Liver (tissue), 9 donors: Measurements from ENCODE around the gene TLNRD1. TPM values are rescaled to one million over a fixed set of nuclear protein-coding genes. Genes with fewer than 3 reads are reported as not detected.
"Not testable (repeated sequence)": the region's sequence is repeated elsewhere in the genome, so short reads cannot be mapped to it uniquely, and the experiment has no call there.

Source experiments
- DNase-seq: peaks from one replicate; pipeline ENCODE4 v3.0.0-alpha.2; 2017; ENCODE audit warnings: low spot score
- H3K27ac ChIP-seq, 2 donors: one replicate each; pipeline ENCODE4 v1.7.0; 2013; ENCODE audit warnings: inconsistent platforms in 2 of 2, low read length in 2 of 2, control low read depth in 1 of 2, low read depth in 1 of 2, mild to moderate bottlenecking in 1 of 2
- H3K27me3 ChIP-seq, 4 donors: one replicate each; pipeline versions ENCODE4 v1.6.1 to v1.7.0; 2013; ENCODE audit warnings: low read length in 3 of 4, inconsistent platforms in 1 of 4, mild to moderate bottlenecking in 1 of 4, moderate library complexity in 1 of 4; ENCODE audit not compliant: control insufficient read depth in 4 of 4, insufficient read depth in 4 of 4
- H3K36me3 ChIP-seq, 4 donors: one replicate each; pipeline versions ENCODE4 v1.6.1 to v1.7.0; 2013; ENCODE audit warnings: low read length in 3 of 4, mild to moderate bottlenecking in 3 of 4, low read depth in 1 of 4, moderate library complexity in 1 of 4; ENCODE audit not compliant: control insufficient read depth in 4 of 4, insufficient read depth in 3 of 4
- H3K4me1 ChIP-seq, 4 donors: one replicate each; pipeline versions ENCODE4 v1.6.1 to v1.7.0; 2013; ENCODE audit warnings: low read length in 3 of 4, mild to moderate bottlenecking in 3 of 4, moderate library complexity in 1 of 4; ENCODE audit not compliant: control insufficient read depth in 4 of 4, insufficient read depth in 4 of 4
- H3K4me3 ChIP-seq, 3 donors: one replicate each; pipeline versions ENCODE4 v1.6.1 to v1.7.0; 2013; ENCODE audit warnings: low read length in 3 of 3, control low read depth in 1 of 3, low read depth in 1 of 3, mild to moderate bottlenecking in 1 of 3
- H3K9ac ChIP-seq, 2 donors: one replicate each; pipeline ENCODE4 v1.7.0; 2013; ENCODE audit warnings: low read length in 2 of 2, mild to moderate bottlenecking in 2 of 2, moderate library complexity in 2 of 2, control low read depth in 1 of 2, low read depth in 1 of 2
- H3K9me3 ChIP-seq, 4 donors: one replicate each; pipeline versions ENCODE4 v1.6.1 to v1.7.0; 2013; ENCODE audit warnings: low read length in 3 of 4; ENCODE audit not compliant: control insufficient read depth in 4 of 4
- EGR1 ChIP-seq, 2 donors: IDR thresholded peaks; 2 replicates each; pipeline ENCODE4 v1.6.1; 2016 to 2018; ENCODE audit warnings: antibody characterized with exemption in 2 of 2, low read depth in 2 of 2
- FOXA1 ChIP-seq: IDR thresholded peaks from 2 replicates; pipeline ENCODE4 v1.6.1; 2016; ENCODE audit warnings: antibody characterized with exemption
- GABPA ChIP-seq, 2 donors: IDR thresholded peaks in 1 of 2; conservative IDR thresholded peaks in 1 of 2; 2 replicates each; pipeline ENCODE4 v1.6.1; 2016; ENCODE audit warnings: antibody characterized with exemption in 2 of 2, mild to moderate bottlenecking in 1 of 2, moderate library complexity in 1 of 2
- HNF4G ChIP-seq: IDR thresholded peaks from 2 replicates; pipeline ENCODE4 v1.6.1; 2016; ENCODE audit warnings: antibody characterized with exemption
- JUND ChIP-seq, 2 donors: IDR thresholded peaks; 2 replicates each; pipeline ENCODE4 v1.6.1; 2016; ENCODE audit warnings: antibody characterized with exemption in 2 of 2
- MAX ChIP-seq: IDR thresholded peaks from 2 replicates; pipeline ENCODE4 v1.6.1; 2016; ENCODE audit warnings: antibody characterized with exemption
- NR2F2 ChIP-seq: IDR thresholded peaks from 2 replicates; pipeline ENCODE4 v1.6.1; 2016; ENCODE audit warnings: antibody characterized with exemption
- RAD21 ChIP-seq, 2 donors: IDR thresholded peaks; 2 replicates each; pipeline ENCODE4 v1.6.1; 2016; ENCODE audit warnings: antibody characterized with exemption in 2 of 2, mild to moderate bottlenecking in 2 of 2
- REST ChIP-seq: IDR thresholded peaks from 2 replicates; pipeline ENCODE4 v1.6.1; 2016; ENCODE audit warnings: antibody characterized with exemption, mild to moderate bottlenecking
- RXRA ChIP-seq, 2 donors: IDR thresholded peaks; 2 replicates each; pipeline ENCODE4 v1.6.1; 2017 to 2018; ENCODE audit warnings: antibody characterized with exemption in 2 of 2, mild to moderate bottlenecking in 1 of 2
- TAF1 ChIP-seq: conservative IDR thresholded peaks from 2 replicates; pipeline ENCODE4 v1.6.1; 2016; ENCODE audit warnings: antibody characterized with exemption, mild to moderate bottlenecking
- YY1 ChIP-seq: IDR thresholded peaks from 2 replicates; pipeline ENCODE4 v1.6.1; 2016; ENCODE audit warnings: antibody characterized with exemption, mild to moderate bottlenecking
- ZBTB33 ChIP-seq: IDR thresholded peaks from 2 replicates; pipeline ENCODE4 v1.6.1; 2016; ENCODE audit warnings: antibody characterized with exemption
- WGBS: extraction: QIAGEN DNeasy Blood & Tissue Kit; methylation state at CpG from one replicate; pipeline ENCODE4 v1.1.7; 2013; 5-methylcytosine and 5-hydroxymethylcytosine counted together
- polyA plus RNA-seq, 2 donors: library from polyadenylated mRNA; stranded (reverse) in 1 of 2; unstranded in 1 of 2; fragments of 200-250 nt in 1 of 2; fragments of >200 nt in 1 of 2; fragmentation: Nextera tagmentation in 1 of 2; extraction: Ambion mirVana in 1 of 2; gene quantifications; one replicate each; pipeline versions ENCODE4 v1.2.1 to v1.2.3, GENCODE V29; 2013 to 2015
- total RNA-seq, 2 donors: library from RNA; depleted of rRNA; stranded (reverse); fragments of >200 nt; gene quantifications; one replicate each; pipeline ENCODE4 v1.2.3, GENCODE V29; 2014
- TF ChIP-seq, protein P1 (sequence below): fragments of 150-350 bp; IDR thresholded peaks from 2 replicates; pipeline ENCODE4 v1.5.1; 2017; ENCODE audit warnings: improper control_type of control experiment, low read depth, low read length; ENCODE audit not compliant: missing input control
- TF ChIP-seq, protein P2 (sequence below): IDR thresholded peaks from 2 replicates; pipeline ENCODE4 v1.6.1; 2016; ENCODE audit warnings: antibody characterized with exemption
- donor health status: healthy.
- donor health status: healthy.
- donor health status: healthy.
- donor health status: healthy.
- donor health status: healthy.

Gene TLNRD1
- total and polyA plus RNA-seq, 4 donors = 1.1 to 5.8 (median 3.2) TPM

- no peak for TF ChIP-seq RAD21 (IDR thresholded peaks at IDR 0.05)
- no peak for TF ChIP-seq NR2F2
- no peak for TF ChIP-seq FOXA1
- TF ChIP-seq ZBTB33 = no peak
- TF ChIP-seq, protein P1, sequence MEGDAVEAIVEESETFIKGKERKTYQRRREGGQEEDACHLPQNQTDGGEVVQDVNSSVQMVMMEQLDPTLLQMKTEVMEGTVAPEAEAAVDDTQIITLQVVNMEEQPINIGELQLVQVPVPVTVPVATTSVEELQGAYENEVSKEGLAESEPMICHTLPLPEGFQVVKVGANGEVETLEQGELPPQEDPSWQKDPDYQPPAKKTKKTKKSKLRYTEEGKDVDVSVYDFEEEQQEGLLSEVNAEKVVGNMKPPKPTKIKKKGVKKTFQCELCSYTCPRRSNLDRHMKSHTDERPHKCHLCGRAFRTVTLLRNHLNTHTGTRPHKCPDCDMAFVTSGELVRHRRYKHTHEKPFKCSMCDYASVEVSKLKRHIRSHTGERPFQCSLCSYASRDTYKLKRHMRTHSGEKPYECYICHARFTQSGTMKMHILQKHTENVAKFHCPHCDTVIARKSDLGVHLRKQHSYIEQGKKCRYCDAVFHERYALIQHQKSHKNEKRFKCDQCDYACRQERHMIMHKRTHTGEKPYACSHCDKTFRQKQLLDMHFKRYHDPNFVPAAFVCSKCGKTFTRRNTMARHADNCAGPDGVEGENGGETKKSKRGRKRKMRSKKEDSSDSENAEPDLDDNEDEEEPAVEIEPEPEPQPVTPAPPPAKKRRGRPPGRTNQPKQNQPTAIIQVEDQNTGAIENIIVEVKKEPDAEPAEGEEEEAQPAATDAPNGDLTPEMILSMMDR = no peak
- TF ChIP-seq GABPA (IDR thresholded peaks at IDR 0.05 in 1 of 2, conservative IDR thresholded peaks at IDR 0.05 in 1 of 2) = no peak
- no peak for TF ChIP-seq REST
- TF ChIP-seq, protein P2, sequence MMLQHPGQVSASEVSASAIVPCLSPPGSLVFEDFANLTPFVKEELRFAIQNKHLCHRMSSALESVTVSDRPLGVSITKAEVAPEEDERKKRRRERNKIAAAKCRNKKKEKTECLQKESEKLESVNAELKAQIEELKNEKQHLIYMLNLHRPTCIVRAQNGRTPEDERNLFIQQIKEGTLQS = no peak
- TF ChIP-seq EGR1 (IDR thresholded peaks at IDR 0.05; ENCODE audit: low read depth in 2 of 2) = no peak
- TF ChIP-seq RXRA (IDR thresholded peaks at IDR 0.05) = no peak
- TF ChIP-seq MAX = no peak
- no peak for TF ChIP-seq JUND (IDR thresholded peaks at IDR 0.05)
- no peak for TF ChIP-seq TAF1
- no peak for TF ChIP-seq HNF4G
- TF ChIP-seq YY1 = no peak
- H3K4me1 ChIP-seq = peaks cover 0 to 2% (median 0%) of the 10 kb centered on the region in 4 donors
- no peaks in the 10 kb centered on the region for H3K27me3 ChIP-seq
- H3K4me3 ChIP-seq = no peak overlapping the region
- no peak overlapping the region for H3K9ac ChIP-seq
- no peaks in the 10 kb centered on the region for H3K9me3 ChIP-seq
- DNase-seq = no peak
- H3K36me3 ChIP-seq = peaks cover 3 to 13% (median 6%) of the 10 kb centered on the region in 4 donors
- 97% methylated on average over 9 of the region's 9 CpGs for WGBS
- no peak overlapping the region for H3K27ac ChIP-seq
Observed at GRCh38 chr15:80958818-80959495, 41.8 kb upstream of the TLNRD1 start.

DNA sequence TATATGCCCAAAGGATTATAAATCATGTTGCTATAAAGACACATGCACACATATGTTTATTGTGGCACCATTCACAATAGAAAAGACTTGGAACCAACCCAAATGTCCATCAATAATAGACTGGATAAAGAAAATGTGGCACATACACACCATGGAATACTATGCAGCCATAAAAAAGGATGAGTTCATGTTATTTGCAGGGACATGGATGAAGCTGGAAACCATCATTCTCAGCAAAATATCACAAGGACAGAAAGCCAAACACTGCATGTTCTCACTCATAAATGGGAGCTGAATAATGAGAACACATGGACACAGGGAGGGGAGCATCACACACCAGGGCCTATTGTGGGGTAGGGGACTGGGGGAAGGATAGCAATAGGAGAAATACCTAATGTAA, 35.3 kb upstream of the TLNRD1 start:
- not testable (repeated sequence) for H3K27ac ChIP-seq, H3K9me3 ChIP-seq, H3K9ac ChIP-seq, H3K4me3 ChIP-seq, H3K27me3 ChIP-seq, DNase-seq, H3K4me1 ChIP-seq
- H3K36me3 ChIP-seq = peaks cover 5 to 20% (median 11%) of the 10 kb centered on the region in 4 donors
